Measurements from ENCODE around the gene STEAP1B.
"Not testable (repeated sequence)": the region's sequence is repeated elsewhere in the genome, so short reads cannot be mapped to it uniquely, and the experiment has no call there.

The STEAP1B gene

GRCh38 chr7:22496296-22496888, 3.6 kb downstream of the STEAP1B start:
- not testable (repeated sequence) for DNase-seq

- not testable (repeated sequence) for DNase-seq
These were observed 6.6 kb downstream of the STEAP1B start for GRCh38 chr7:22493160-22493925.

GRCh38 chr7:22488643-22489462, 11.1 kb downstream of the STEAP1B start:
- DNase-seq, result peak; percentile 62

- no peak for DNase-seq
These were observed 11.9 kb downstream of the STEAP1B start for GRCh38 chr7:22487978-22488642.

GRCh38 chr7:22486597-22486996, 13.4 kb downstream of the STEAP1B start:
- DNase-seq, result no peak

- no peak for DNase-seq
These were observed 14.8 kb downstream of the STEAP1B start for GRCh38 chr7:22485189-22485588.

- no peak for DNase-seq
These were observed 17.5 kb downstream of the STEAP1B start for GRCh38 chr7:22482503-22482902.

- DNase-seq, result no peak
These were observed 18.3 kb downstream of the STEAP1B start for GRCh38 chr7:22481726-22482125.

- DNase-seq, result no peak
These were observed 19.4 kb downstream of the STEAP1B start for GRCh38 chr7:22480523-22481075.

- DNase-seq, result no peak
These were observed 22.0 kb downstream of the STEAP1B start for GRCh38 chr7:22477876-22478450.

GRCh38 chr7:22477262-22477661, 22.7 kb downstream of the STEAP1B start:
- DNase-seq, result no peak

- DNase-seq, result no peak
These were observed 23.2 kb downstream of the STEAP1B start for GRCh38 chr7:22476824-22477223.

GRCh38 chr7:22474645-22475044, 25.3 kb downstream of the STEAP1B start:
- no peak for DNase-seq

GRCh38 chr7:22470981-22471380, 29.0 kb downstream of the STEAP1B start:
- no peak for DNase-seq

GRCh38 chr7:22469371-22470143, 30.4 kb downstream of the STEAP1B start:
- no peak for DNase-seq

- DNase-seq, result no peak
These were observed 31.4 kb downstream of the STEAP1B start for GRCh38 chr7:22468609-22469008.

GRCh38 chr7:22464299-22464698, 35.7 kb downstream of the STEAP1B start:
- no peak for DNase-seq

- DNase-seq, result no peak
These were observed 39.5 kb downstream of the STEAP1B start for GRCh38 chr7:22460363-22460988.

- no peak for DNase-seq
These were observed 42.5 kb downstream of the STEAP1B start for GRCh38 chr7:22457471-22457870.

- no peak for DNase-seq
These were observed 45.5 kb downstream of the STEAP1B start for GRCh38 chr7:22454446-22454845.

- DNase-seq, result no peak
These were observed 46.9 kb downstream of the STEAP1B start for GRCh38 chr7:22452960-22453558.
